RWPE1 (cell line): ENCODE results near the gene PCDHGA11.
"Not testable (repeated sequence)": the region's sequence is repeated elsewhere in the genome, so short reads cannot be mapped to it uniquely, and the experiment has no call there.

Experiments used
- CTCF ChIA-PET: fragments of 350-600 bp; sonication (Branson Sonifier 250); formaldehyde crosslinking; extraction: SDS; loops from one replicate; lab custom pipeline; 2021; lab: Yijun Ruan, JAX
- POLR2A ChIA-PET: fragments of 400-600 bp; formaldehyde crosslinking; extraction: SDS; loops from one replicate; lab custom pipeline; 2020; ENCODE audit warnings: antibody characterized with exemption; ENCODE audit not compliant: low non-redundant PET; lab: Yijun Ruan, JAX
- DNase-seq: peaks from one replicate; pipeline ENCODE4 v3.0.0; 2012; ENCODE audit warnings: low spot score
- H3K27ac ChIP-seq: fragments of 450-650 bp; 2 replicates; pipeline ENCODE4 v1.5.1; 2017
- TF ChIP-seq, protein P1 (sequence below): fragments of 450-650 bp; conservative IDR thresholded peaks from 2 replicates; pipeline ENCODE4 v1.5.1; 2017; ENCODE audit warnings: low read depth, mild to moderate bottlenecking

The PCDHGA11 gene

GRCh38 chr5:141431286-141431685, 10.4 kb downstream of the PCDHGA11 start:
- TF ChIP-seq, protein P1, sequence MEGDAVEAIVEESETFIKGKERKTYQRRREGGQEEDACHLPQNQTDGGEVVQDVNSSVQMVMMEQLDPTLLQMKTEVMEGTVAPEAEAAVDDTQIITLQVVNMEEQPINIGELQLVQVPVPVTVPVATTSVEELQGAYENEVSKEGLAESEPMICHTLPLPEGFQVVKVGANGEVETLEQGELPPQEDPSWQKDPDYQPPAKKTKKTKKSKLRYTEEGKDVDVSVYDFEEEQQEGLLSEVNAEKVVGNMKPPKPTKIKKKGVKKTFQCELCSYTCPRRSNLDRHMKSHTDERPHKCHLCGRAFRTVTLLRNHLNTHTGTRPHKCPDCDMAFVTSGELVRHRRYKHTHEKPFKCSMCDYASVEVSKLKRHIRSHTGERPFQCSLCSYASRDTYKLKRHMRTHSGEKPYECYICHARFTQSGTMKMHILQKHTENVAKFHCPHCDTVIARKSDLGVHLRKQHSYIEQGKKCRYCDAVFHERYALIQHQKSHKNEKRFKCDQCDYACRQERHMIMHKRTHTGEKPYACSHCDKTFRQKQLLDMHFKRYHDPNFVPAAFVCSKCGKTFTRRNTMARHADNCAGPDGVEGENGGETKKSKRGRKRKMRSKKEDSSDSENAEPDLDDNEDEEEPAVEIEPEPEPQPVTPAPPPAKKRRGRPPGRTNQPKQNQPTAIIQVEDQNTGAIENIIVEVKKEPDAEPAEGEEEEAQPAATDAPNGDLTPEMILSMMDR = no peak
- POLR2A ChIA-PET = no interaction called here

DNA sequence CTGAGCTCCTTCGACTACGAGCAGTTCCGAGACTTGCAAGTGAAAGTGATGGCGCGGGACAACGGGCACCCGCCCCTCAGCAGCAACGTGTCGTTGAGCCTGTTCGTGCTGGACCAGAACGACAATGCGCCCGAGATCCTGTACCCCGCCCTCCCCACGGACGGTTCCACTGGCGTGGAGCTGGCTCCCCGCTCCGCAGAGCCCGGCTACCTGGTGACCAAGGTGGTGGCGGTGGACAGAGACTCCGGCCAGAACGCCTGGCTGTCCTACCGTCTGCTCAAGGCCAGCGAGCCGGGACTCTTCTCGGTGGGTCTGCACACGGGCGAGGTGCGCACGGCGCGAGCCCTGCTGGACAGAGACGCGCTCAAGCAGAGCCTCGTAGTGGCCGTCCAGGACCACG, 11.5 kb downstream of the PCDHGA11 start:
- DNase-seq, H3K27ac ChIP-seq, POLR2A ChIA-PET: not testable (repeated sequence)
- CTCF ChIA-PET = interaction anchor here (0.6 kb wide), 1 partner anchor 125 kb away, joined by 3 read pairs; no protein-coding TSS in a partner anchor

More at GRCh38 chr5:141431286-141431685, 10.4 kb downstream of the PCDHGA11 start:
- CTCF ChIA-PET = interaction anchor here (0.5 to 1.5 kb wide), 3 partner anchors 42 to 133 kb away, joined by 4 to 7 read pairs (median 4); no protein-coding TSS in a partner anchor
- H3K27ac ChIP-seq = no peak overlapping the region
- no peak for DNase-seq

- H3K27ac ChIP-seq, DNase-seq, POLR2A ChIA-PET: not testable (repeated sequence)
- CTCF ChIA-PET = interaction anchor here (0.6 kb wide), 2 partner anchors 11 to 125 kb away, joined by 3 read pairs; no protein-coding TSS in a partner anchor
Observed at GRCh38 chr5:141432726-141433125, 11.9 kb downstream of the PCDHGA11 start.

GRCh38 chr5:141434006-141434405, 13.2 kb downstream of the PCDHGA11 start:
- ChIA-PET CTCF (no interaction called here), POLR2A (no interaction called here)
- DNase-seq = no peak
- no peak overlapping the region for H3K27ac ChIP-seq
- TF ChIP-seq, protein P1 = no peak

- TF ChIP-seq, protein P1 = no peak
- no peak for DNase-seq
- ChIA-PET POLR2A (no interaction called here), CTCF (no interaction called here)
- no peak overlapping the region for H3K27ac ChIP-seq
Observed at GRCh38 chr5:141437221-141437620, 16.4 kb downstream of the PCDHGA11 start.

DNA sequence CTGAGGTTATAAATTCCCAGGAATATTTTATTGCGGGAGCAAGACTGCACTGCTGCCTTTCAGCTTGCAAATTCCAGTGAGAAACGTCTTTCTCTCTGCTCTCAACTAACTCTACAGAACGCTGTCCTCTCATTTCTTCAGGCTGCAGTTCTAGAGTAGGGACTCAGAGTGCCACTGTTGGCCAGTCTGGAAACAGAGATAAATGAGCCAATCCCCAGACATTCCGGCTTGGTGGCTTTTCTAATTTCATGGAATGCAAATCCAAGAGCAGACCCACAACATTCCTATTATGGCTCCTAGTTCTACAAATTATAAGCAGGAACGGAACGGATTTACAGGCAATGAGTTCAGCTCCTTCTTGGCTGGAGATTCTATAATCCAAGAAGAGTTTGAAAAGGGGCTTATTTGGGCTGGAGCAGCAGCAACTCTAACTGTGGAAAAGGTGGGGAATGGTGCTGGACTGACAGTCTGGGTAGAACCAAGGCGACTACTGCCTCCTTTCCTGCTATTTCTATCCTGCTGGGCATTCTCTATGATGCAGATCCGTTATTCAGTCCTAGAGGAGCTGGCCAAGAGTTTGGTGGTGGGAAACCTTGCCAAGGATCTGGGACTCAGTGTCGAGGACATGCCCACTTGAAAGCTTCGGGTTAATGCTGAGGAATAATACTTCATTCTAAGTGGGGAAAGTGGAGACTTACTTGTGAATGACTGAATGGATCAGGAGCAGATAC, 18.7 kb downstream of the PCDHGA11 start:
- POLR2A ChIA-PET = no interaction called here
- CTCF ChIA-PET = interaction anchor here (0.6 kb wide), 1 partner anchor 341 kb away, joined by 3 read pairs; no protein-coding TSS in a partner anchor

GRCh38 chr5:141440341-141440740, 19.5 kb downstream of the PCDHGA11 start:
- POLR2A ChIA-PET = no interaction called here

More for the DNA sequence above, 18.7 kb downstream of the PCDHGA11 start:
- DNase-seq = no peak
- TF ChIP-seq, protein P1 = no peak
- H3K27ac ChIP-seq = no peak overlapping the region

More at GRCh38 chr5:141440341-141440740, 19.5 kb downstream of the PCDHGA11 start:
- H3K27ac ChIP-seq = no peak overlapping the region
- TF ChIP-seq, protein P1 = no peak
- DNase-seq = no peak
- CTCF ChIA-PET = interaction anchor here (0.6 kb wide), 1 partner anchor 341 kb away, joined by 3 read pairs; no protein-coding TSS in a partner anchor
